CD4-positive, alpha-beta T cell treated with Interferon alpha-2 for 1 hour (primary cell): ENCODE results near the gene LEFTY1.
"Not testable (repeated sequence)": the region's sequence is repeated elsewhere in the genome, so short reads cannot be mapped to it uniquely, and the experiment has no call there.

ENCODE experiments used
- DNase-seq, 2 donors: peaks; one replicate each; pipeline ENCODE4 v3.0.0-alpha.2; 2020 to 2022

The LEFTY1 gene

DNA sequence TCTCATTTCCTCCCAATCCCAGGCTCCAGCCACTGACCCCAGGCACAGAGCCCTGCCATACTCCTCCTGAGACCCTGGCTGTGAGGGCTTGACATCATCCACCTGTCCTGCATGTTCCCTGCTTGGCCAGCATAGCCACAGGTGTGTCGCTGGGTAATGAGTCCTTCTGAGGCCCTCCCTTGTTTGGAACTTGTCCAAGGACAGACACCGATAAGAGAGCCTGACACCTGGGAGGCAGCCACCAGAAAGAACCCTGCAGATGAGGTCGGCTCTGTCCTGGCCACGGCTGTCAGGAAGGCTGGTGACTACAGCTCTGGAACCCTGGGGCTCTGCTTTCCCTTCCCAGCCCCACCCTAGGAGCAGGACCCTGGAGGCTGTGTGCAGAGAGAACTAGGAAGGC, 41.3 kb downstream of the LEFTY1 start:
- DNase-seq = no peak

DNA sequence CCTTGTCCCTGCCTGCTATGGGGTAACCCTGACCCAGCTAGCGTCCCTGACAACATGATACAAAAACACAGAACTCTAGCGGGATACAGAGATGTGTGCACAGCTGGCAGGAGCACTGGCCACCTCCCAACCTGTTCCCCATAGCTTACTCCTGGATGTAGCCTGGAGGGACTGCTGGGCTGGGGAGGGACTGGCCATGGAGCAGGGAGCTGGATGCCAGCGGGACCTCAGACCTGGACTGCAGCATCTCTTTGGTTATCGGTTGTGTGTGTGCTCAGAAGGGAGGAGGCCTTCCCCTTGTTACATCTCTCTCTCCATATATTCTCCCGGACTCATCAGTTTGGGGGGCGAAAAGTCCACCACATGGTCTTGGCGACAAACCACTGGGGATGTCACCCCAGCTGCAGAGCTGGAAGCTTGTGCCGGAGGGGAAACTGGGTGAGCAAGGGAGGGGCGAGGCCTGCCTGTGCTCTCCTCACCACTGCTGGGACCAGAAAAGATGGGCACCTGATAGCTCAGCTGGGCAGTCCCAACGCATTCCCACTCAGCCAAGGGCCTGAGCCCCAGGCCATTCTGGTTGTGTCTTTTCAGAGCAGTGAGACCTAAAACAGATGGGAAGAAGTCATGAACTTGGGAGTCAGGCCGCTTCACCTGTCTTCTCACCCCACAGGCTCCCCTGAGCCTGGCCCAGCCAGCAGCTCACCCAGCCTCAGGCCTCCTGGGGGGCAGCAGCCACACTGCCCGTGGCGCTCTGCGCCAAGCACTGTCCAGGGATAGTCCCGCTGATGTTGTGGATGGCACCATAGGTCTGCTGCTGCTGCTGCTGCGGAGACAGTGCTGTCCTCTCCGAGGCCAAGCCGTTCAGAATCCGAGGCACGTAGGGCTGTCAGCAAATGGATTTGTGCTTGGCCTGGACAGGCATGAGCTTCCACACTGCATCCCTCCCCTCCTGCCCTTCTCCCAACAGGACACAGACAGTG, 42.3 kb downstream of the LEFTY1 start:
- no peak for DNase-seq

DNA sequence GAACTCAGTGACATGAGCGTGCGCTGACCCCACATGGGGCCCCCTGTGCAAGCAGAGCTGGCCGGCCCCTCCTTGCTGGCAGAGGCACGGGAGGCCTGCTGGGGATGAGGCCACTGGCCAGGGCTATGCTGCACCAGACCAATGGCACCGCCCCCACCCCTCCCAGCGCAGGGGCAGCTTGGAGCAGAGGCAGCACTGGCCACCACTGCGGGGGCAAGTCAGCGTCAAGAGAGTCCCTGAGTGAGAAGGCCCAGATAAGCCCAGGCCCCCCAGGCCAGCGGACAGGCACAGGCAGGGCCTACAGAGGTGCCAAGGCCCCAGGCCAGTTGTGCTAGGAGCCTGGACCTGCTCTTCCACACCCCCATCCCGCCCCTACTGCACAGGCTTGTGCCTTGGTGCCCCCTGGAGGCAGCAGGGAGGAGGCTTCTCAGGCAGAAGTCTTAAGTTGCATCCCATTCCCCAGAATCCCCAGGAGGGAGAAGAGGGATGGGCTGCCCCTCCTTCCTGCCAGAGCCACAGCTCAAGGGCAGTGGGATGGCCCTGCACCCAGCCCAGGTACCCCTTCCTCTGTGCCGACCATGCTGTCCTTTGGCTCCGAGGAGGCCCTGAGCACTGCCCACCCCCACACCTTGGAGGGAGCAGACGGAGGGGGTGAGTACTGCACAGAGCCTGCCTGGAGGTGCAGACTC, 43.2 kb downstream of the LEFTY1 start:
- peak; percentile 19 to 35 for DNase-seq

DNA sequence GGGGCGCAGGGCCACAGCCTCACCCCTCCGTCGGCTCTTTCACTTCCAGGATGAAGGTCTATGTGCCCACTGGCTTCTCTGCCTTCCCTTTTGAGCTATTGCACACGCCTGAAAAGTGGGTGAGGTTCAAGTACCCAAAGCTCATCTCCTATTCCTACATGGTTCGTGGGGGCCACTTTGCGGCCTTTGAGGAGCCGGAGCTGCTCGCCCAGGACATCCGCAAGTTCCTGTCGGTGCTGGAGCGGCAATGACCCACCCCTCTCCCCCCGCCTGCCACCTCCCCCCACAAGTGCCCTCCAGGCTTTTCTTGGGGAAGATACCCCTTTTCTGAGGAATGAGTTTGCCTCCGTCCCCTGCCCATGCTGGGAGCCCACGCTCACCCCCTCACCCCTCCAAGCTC, 43.8 kb downstream of the LEFTY1 start:
- DNase-seq = no peak

DNA sequence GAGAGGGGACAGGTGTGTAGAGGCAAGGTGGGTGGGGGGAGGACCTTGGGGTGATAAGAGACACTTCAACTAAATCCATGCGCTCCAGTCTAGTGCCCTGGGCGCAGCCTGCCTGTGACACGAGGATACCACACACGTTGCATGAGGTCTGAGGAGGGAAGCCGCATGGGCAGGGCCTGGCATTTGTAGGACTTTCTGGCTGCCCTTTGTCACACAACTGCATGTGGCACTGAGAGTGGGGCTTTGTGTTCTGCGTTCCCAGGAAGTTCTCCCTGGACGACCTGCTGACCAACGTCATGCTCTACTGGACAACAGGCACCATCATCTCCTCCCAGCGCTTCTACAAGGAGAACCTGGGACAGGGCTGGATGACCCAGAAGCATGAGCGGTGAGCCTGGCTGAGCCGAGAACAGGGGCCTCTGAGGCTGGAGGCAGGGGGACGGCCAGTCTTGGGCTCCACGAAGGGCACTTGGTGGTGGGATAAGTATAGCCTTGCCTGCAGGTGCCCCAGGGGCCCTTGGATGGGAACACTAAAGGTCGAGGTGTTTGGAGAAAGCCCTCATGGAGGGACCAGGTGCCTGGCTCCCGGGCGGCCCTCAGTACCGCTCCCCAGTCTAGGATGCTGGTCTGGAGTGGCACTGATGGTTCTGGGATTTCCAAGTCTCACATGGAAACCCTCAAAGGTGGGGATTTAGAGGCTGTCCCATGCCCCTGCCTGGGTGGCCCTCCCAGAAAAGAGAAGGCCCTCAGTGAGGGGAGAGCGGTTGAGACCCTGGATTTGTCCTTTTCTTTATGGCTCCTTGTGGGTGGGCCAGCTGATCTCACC, 44.5 kb downstream of the LEFTY1 start:
- no peak for DNase-seq

DNA sequence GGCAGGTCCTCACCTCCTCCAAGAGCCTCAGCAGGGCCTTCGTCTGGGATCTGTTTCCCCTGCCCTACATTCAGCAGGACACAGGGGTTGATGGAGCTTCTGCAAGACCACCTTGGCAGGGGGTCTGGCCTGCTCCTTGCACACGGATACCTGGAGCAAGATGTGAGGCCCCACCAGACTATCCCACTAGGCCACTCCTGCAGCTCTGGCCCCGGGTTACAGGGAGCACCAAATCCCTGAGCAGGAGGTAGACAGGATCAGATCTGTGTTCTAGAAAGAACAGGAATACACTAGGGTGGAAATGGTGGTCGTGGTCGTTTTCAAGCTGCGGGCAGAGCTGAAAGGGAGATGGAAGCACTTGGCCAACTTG, 45.5 kb downstream of the LEFTY1 start:
- DNase-seq = no peak

DNA sequence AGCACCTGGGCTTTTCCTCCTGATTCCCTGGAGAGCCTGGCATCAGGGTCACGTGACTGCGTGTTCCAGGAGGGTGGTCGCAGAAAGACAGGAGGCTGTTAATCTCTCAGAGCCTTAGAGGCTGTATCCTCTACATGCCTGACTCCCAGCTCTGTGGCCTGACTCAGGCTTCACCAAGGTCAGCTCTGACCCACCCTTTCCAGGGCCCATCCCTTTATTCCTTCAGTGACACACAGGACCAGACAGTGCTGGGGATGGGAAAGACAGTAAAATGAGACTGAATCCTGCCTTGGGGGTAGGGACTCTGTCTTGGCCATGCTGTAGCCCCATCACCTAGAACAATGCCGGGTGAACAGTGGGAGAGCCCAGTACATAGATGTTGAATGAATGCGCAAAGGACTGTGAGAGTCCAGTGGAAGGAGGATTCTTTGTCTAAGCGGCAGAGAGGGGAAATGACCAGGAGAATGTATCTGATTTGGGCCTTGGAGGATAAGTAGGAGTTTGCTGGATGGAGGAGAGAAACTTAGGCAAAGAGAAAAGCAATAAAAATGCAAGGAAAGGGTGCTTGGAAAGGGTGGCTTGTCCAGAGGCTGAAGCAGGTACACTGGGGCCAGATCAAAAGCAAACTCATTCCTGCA, 46.0 kb downstream of the LEFTY1 start:
- DNase-seq = no peak

DNA sequence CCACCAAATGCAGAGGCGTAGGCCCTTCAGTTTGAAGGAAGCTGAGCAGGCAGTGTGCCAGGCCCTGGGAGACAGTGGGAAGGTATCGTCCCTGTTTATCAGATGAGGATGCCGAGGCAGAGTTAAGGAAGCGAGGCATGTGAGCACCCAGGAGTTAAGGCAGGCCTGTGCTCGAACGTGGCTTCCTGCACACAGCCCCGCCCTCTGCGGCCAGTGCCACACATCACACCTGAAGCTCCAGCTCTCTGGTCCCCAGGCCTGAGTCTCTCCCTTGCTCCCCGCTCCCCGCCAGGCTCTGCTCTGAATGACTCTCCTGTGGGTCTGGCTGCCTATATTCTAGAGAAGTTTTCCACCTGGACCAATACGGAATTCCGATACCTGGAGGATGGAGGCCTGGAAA, 46.9 kb downstream of the LEFTY1 start:
- DNase-seq = peak in 1 of 2 donors; percentile 27

DNA sequence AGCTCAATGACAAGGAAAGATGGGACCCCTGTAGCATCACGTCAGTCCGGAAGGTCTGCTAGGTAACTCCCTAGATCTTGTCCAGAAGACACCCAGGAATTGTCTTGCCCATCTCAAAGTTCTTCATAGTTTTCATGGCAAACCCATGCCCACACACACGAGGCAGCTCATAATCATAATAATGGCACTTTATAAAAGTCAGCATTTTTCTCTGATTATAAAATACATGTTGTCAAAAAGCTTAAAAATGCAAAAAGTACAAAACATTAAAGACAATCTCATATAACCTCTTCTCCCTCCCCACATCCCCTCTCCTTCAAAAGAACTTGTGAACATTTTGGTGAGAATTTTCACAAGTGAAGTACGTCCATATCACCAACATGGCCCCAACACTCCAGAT, 48.2 kb downstream of the LEFTY1 start:
- no peak for DNase-seq

DNA sequence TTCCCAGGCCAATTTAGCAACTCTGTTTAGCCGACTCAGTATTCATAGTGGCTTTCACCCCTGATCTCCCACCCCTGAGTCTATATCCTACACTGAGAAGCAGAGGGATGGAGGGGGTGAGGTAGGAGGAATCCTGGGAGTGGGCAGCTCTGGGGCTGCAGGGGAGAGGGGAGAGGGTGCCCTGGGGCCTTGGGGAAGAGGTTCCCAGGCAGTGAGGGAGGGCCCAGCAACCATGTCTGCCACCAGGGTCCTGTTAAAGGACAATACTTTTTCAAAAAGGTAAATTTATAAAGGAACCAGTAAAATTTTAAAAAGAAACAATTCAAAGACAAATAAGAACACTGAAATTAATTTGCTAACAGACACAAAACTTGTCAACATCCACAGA, 48.7 kb downstream of the LEFTY1 start:
- no peak for DNase-seq

DNA sequence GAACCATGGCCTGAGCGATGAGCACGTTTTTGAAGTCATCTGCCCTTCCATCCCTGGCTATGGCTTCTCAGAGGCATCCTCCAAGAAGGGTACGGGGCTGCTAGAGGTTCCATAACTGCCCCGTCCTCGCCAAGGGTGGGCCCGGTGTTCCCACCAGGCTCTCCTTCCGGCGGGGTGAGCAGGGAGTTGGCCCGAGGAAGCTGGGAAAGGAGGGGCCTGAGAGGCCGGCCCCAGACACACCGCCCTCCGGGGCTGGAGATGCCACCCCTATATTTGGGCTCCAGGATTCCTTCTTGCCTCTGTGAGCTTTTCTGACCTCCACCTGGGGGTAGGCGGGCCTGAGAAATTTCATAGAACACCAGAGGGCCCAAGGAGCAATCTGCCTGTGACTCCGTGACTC, 50.2 kb downstream of the LEFTY1 start:
- no peak for DNase-seq

DNA sequence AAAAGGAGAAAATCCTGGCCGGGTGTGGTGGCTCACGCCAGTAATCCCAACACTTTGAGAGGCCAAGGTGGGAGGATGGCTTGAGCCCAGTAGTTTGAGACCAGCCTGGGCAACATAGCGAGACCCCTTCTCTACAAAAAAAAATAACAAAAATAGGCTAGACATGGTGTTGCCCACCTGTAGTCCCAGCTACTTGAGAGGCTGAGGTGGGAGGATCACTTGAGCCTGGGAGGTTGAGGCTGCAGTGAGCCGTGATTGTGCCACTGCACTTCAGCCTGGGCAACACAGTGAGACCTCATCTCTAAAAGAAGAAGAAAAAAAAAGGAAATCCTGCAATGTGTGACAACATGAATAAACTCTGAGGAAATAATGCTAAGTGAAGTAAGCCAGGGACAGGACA, 52.6 kb downstream of the LEFTY1 start:
- not testable (repeated sequence) for DNase-seq
